Uterus (tissue), 4 donors: Measurements from ENCODE around the gene IGHMBP2. TPM values are rescaled to one million over a fixed set of nuclear protein-coding genes. Genes with fewer than 3 reads are reported as not detected.

Experiments
- DNase-seq, 2 donors: peaks; one replicate each; pipeline ENCODE4 v3.0.0-alpha.2; 2019 to 2020
- H3K27ac ChIP-seq, 2 donors: fragments of 200-600 bp; sonication (generic); 1 replicate in 1 of 2; 2 replicates in 1 of 2; pipeline ENCODE4 v1.5.1; 2016 to 2018
- H3K27me3 ChIP-seq, 2 donors: fragments of 200-600 bp; sonication (generic); one replicate each; pipeline ENCODE4 v1.5.1; 2018 to 2019; ENCODE audit warnings: control low read depth in 1 of 2
- H3K36me3 ChIP-seq, 2 donors: fragments of 200-600 bp; sonication (generic); one replicate each; pipeline ENCODE4 v1.5.1; 2019; ENCODE audit warnings: control low read depth in 1 of 2
- H3K4me1 ChIP-seq, 2 donors: fragments of 200-600 bp; sonication (generic); one replicate each; pipeline ENCODE4 v1.5.1; 2018 to 2019; ENCODE audit warnings: control low read depth in 1 of 2
- H3K4me3 ChIP-seq, 2 donors: fragments of 200-600 bp; sonication (generic); 1 replicate in 1 of 2; 2 replicates in 1 of 2; pipeline ENCODE4 v1.5.1; 2018 to 2019; ENCODE audit warnings: mild to moderate bottlenecking in 1 of 2
- H3K9me3 ChIP-seq, 2 donors: fragments of 200-600 bp; sonication (generic); one replicate each; pipeline ENCODE4 v1.5.1; 2019; ENCODE audit warnings: control low read depth in 1 of 2
- POLR2A ChIP-seq, 2 donors: fragments of 450-650 bp; IDR thresholded peaks; one replicate each; pipeline ENCODE4 v1.6.1; 2016; ENCODE audit warnings: antibody characterized with exemption in 2 of 2, mild to moderate bottlenecking in 1 of 2, moderate library complexity in 1 of 2
- intact Hi-C: fragments of 100-400 bp; cut with DNase I; formaldehyde crosslinking; loops from one replicate; pipeline ENCODE4 v1.15.1; 2023; ENCODE audit warnings: low total_unique reads
- total RNA-seq, 4 donors: library from RNA; depleted of rRNA in 3 of 4; stranded (reverse); fragments of >200 nt in 3 of 4; gene quantifications; one replicate each; pipeline versions ENCODE4 v1.1.0 to v1.2.4, GENCODE V29; 2014 to 2023
- TF ChIP-seq, protein P1 (sequence below), 4 experiments: fragments of 200-600 bp in 2 of 4; fragments of 450-650 bp in 2 of 4; sonication (generic) in 2 of 4; IDR thresholded peaks; one replicate each; pipeline ENCODE4 v1.5.1; 2016 to 2019; ENCODE audit warnings: antibody characterized with exemption in 4 of 4, mild to moderate bottlenecking in 2 of 4, moderate library complexity in 1 of 4
- donor health status: DM: yes; HTN: yes; CAD: no.

Gene IGHMBP2
- total RNA-seq, 4 donors from 2014 or later, result 0.88 to 38.5 (median 19.9) TPM

DNA sequence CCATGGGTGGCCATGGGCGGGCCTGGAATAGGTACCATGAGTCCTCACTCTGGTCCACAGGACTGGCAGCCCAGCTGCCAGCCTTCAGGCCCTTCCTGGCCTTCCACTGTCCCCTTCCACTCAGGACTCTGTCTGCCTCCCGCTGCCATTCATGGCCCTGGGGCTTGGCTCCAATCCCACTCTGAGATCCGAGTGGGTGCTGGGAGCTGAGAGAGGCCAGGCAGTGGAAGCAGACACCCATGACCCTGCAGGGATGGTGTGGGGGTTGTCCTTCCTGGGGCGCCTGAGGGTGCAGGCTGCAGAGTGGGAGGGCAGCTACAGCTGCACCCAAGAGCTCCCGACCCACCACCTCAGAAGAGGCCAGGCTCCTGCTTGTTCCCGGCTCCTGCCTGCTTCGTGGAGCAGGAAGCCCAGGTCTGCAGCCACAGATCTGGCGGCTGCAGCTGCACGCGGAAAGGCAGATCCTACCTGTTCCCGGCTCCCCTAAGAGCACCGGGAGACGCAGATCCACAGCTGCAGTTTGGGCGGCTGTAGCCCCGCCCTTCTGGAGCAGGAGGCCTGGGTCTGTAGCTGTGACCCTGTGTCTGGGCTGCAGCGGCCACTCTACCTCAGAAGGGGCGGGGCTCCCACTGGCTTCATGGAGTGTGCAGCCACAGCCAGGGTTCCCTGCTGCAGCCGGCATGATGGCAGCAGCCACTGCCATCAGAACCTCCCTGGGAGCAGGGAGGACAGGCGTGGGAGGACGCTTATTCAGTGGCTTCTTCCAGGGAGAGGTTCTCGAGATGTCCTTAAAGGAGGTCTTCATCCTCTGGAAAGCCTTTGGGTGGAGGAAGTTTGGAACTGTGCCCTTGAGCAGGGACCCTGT, 27.5 kb downstream of the IGHMBP2 start:
- no peaks in the 10 kb centered on the region for H3K4me1 ChIP-seq
- TF ChIP-seq POLR2A (IDR thresholded peaks at IDR 0.05), result no peak
- TF ChIP-seq, protein P1, sequence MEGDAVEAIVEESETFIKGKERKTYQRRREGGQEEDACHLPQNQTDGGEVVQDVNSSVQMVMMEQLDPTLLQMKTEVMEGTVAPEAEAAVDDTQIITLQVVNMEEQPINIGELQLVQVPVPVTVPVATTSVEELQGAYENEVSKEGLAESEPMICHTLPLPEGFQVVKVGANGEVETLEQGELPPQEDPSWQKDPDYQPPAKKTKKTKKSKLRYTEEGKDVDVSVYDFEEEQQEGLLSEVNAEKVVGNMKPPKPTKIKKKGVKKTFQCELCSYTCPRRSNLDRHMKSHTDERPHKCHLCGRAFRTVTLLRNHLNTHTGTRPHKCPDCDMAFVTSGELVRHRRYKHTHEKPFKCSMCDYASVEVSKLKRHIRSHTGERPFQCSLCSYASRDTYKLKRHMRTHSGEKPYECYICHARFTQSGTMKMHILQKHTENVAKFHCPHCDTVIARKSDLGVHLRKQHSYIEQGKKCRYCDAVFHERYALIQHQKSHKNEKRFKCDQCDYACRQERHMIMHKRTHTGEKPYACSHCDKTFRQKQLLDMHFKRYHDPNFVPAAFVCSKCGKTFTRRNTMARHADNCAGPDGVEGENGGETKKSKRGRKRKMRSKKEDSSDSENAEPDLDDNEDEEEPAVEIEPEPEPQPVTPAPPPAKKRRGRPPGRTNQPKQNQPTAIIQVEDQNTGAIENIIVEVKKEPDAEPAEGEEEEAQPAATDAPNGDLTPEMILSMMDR (IDR thresholded peaks at IDR 0.05), result no peak
- no peaks in the 10 kb centered on the region for H3K36me3 ChIP-seq

DNA sequence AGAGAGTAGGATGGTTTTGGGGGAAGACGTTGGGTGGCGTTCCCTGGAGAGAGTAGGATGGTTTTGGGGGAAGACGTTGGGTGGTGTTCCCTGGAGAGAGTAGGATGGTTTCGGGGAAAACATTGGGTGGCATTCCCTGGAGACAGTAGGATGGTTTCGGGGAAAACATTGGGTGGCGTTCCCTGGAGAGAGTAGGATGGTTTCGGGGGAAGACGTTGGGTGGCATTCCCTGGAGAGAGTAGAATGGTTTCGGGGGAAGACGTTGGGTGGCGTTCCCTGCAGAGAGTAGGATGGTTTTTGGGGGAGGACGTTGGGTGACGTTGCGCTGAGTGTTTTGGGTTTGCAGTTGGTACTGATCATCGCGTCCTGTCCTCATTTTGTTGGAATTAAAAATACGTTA, 28.2 kb downstream of the IGHMBP2 start:
- no peaks in the 10 kb centered on the region for H3K36me3 ChIP-seq
- H3K27ac ChIP-seq, result no peak overlapping the region
- TF ChIP-seq, protein P1 (IDR thresholded peaks at IDR 0.05), result no peak
- TF ChIP-seq POLR2A (IDR thresholded peaks at IDR 0.05), result no peak
- H3K4me1 ChIP-seq, result no peaks in the 10 kb centered on the region
- no peaks in the 10 kb centered on the region for H3K9me3 ChIP-seq
- intact Hi-C loops, result no loop called here
- H3K27me3 ChIP-seq, result no peaks in the 10 kb centered on the region
- DNase-seq, result no peak
- no peak overlapping the region for H3K4me3 ChIP-seq

More for the DNA sequence above, 27.5 kb downstream of the IGHMBP2 start:
- Histone ChIP-seq H3K27ac (no peak overlapping the region), H3K27me3 (no peaks in the 10 kb centered on the region), H3K4me3 (no peak overlapping the region), H3K9me3 (no peaks in the 10 kb centered on the region)
- DNase-seq, result no peak
- intact Hi-C loops, result no loop called here

DNA sequence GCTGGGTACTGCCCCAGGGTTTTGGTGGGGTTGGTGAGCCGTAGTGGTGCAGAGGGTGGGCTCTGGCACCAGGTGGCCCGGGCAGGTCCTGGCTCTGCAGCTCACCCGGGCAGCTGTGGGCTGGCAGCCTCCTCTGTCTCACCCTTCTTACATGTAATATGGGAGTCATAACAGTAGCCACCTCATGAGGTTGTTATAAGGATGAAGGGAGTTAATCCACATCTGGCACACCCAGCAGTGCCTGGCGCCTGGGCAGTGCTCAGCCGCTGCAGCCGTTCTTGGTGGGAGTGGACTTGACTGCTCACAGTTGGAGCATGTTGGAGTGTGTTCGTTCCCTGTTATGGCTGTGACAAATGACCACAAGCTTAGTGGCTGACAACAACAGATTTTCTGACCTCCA, 28.7 kb downstream of the IGHMBP2 start:
- H3K4me3 ChIP-seq, result no peak overlapping the region
- no peak overlapping the region for H3K27ac ChIP-seq
- no peak for TF ChIP-seq POLR2A (IDR thresholded peaks at IDR 0.05)
- TF ChIP-seq, protein P1 (IDR thresholded peaks at IDR 0.05), result no peak
- H3K36me3 ChIP-seq, result no peaks in the 10 kb centered on the region
- H3K4me1 ChIP-seq, result no peaks in the 10 kb centered on the region
- intact Hi-C loops, result no loop called here
- H3K9me3 ChIP-seq, result no peaks in the 10 kb centered on the region
- H3K27me3 ChIP-seq, result no peaks in the 10 kb centered on the region
- DNase-seq, result no peak

DNA sequence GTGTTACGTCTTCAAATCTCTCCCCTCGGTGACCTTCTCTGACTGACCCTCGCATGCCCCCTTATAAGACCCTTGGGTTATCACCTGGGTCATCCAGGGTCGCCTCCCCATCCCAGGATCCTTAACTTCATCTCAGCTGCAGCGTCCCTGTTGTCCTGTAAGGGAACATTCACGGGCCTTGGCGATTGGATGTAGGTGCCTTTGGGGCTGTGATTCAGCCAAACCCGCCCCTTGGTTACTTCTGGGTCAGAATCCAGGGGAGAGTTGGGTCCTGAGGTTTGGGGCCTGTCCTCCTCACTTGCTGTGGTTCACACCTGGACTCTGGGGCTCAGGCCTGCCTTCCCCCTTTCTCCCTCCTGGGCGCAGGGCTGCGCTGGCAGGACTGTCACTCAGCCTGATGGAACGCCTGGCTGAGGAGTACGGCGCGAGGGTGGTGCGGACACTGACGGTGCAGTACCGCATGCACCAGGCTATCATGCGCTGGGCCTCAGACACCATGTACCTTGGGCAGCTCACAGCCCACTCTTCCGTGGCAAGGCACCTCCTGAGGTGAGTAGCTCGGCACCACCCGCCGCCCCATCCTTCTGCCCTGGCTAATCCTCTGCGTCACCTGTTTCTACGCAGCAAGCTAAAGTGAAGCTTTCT, 29.4 kb downstream of the IGHMBP2 start:
- intact Hi-C loops, result no loop called here
- Histone ChIP-seq H3K4me1 (no peaks in the 10 kb centered on the region), H3K4me3 (no peak overlapping the region), H3K36me3 (no peaks in the 10 kb centered on the region), H3K9me3 (no peaks in the 10 kb centered on the region), H3K27ac (peak overlapping the region; percentile 1 to 67), H3K27me3 (no peaks in the 10 kb centered on the region)
- no peak for DNase-seq
- TF ChIP-seq, protein P1 (IDR thresholded peaks at IDR 0.05), result no peak
- TF ChIP-seq POLR2A (IDR thresholded peaks at IDR 0.05), result no peak
